HG02852 (cell line): ENCODE data around the gene ANO9.

Source experiments
- ATAC-seq: cut with Tn5 transposase; IDR thresholded peaks from one replicate; pipeline ENCODE4 v1.9.1; 2021; ENCODE audit warnings: mild to moderate bottlenecking, moderate library complexity; ENCODE audit not compliant: unreplicated experiment

ANO9 gene

DNA sequence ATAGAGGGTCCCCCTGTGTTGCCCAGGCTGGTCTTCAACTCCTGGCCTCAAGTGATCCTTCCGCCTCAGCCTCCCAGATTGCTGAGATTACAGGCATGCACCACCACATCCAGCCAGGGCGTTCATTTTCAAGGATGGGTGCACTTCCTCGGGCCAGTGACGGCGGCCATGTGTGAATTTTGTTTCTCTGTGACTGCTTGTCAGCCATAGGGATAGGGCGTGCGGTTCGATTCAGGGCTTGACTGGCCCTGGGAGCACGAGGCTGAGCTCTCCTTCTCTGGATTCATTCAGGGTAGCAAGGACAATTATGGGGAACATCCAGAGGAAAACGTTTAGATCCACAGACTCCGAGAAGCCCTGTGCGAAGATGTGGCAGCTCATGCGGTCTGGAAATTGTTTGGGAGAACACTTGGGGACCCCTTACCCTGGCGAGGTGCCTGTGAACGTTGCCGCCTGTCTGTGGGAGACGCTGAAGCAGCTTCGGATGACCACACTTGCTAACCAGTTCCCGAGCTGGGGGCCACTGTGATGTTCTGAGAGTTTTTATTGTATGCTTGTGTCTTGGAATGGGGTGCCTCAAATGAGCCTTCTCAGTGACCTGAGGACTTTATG, 11.2 kb upstream of the ANO9 start:
- no peak for ATAC-seq

DNA sequence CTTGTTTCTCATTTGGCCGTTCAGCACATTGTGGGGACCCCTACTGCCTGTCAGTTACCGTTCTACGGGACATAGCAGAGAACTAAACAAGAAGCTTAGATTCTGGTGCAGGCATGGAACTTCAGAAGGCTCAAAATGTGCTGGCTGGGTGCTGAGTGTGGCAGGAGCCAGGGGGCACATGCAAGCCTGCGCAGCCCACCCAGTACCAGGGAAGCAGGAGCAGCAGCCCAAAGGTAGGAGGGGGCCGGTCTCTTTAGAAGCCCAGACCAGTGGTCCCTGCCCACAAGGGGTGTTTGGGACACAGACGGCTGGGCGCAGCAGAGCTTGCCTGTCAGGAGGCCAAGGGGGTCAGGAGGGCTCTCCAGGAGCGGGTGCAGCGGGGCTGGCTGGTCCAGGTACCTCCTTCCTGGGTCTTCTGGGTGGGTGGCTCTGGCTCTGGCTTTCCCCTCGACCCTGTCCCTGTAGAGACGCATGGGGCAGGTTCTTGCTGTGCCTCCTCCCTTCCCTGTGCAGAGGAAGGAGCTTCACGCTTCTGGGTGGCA, 10.5 kb upstream of the ANO9 start:
- ATAC-seq: no peak

DNA sequence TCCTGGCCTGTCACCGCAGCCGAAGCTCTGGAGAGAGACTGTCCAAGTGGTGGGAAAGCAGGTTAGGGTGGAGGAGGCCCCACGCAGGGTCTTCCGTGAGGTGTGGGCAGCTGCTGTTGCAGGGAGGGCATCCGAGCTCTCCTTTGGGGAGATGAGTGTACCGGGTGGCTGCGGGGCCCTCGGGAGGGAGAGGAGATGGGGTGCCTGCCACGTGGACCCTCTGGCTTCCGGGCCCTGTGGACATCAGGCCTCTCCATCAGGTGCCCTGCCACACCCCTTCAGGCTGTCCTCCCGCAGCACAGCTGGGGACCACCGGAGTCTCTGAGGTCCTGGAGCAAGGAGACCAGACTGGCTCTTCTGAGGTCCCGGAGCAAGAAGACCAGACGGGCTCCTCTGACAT, 9.9 kb upstream of the ANO9 start:
- ATAC-seq: no peak

DNA sequence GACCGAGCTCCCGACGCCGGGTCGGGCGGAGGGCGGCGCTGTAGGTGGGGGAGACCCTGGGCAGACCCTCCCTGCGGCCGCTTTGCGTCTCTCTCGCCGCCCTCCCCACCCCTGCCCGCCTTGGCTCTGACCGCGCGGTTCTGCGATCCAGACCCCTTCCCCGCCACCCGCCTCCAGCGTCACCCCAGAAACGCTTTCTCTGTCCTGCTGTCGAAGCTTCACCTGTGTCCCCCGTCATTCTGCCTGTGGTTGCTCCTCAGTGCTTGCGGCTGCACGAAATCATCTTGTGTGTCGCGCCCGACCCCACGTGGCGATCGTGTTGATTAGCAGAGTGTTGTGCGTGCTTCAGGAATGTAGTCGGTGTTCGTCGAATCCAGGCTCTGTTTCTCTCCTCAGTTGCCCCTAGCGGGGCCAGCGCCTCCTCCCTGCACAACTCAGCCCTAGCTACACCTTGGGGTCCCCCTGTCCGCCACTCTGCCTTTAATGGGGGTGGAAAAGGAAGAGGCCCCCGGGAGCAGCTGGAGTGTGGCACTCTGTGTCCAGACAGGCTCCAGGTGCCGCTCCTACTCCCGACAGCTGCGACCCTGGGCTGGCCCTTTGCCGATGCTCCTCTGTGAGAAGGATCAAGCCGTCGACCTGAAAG, 9.1 kb upstream of the ANO9 start:
- ATAC-seq: peak; percentile 4

DNA sequence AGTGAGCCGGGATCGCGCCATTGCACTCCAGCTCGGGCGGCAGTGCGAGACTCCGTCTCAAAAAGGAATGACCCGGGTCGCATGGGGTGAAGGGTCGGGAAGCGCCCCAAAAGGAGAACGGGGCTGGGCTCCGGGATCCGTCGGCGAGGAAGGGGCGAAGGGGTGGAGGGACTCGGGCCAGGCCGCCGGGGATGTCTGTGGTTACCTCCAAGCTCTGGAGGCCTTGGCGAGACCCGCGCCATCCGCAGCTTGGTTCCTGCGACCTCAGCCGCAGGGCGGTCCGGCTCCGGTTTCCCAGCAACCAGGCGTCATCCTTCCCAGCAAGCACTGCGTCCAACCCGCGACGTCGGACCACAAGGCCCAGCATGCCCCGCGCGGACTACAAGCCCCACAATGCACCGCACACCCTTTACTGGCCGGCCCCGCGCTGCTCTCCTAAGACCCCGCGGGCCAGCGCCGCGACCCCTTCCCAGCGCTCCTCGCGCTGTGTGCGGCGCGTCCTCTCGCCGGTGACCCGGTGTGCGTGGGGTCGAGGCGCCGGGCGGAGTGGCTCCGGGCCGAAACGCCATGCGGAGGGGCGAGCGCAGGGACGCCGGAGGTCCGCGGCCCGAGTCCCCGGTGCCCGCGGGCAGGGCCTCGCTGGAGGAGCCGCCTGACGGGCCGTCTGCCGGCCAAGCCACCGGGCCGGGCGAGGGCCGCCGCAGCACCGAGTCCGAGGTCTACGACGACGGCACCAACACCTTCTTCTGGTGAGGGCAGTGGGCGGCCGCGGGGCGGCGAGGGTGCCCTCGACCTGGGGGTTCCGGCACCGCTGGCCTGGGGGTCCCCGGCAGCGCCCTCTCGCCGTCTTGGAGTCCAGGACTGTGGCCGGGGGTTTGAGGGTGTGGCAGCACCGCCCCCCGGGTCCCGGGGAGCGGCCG, 8.3 kb upstream of the ANO9 start, which contains the start of gene PTDSS2:
TSS of gene PTDSS2 (plus strand) at position 391 of the 920 bp plus-strand sequence. CDS start at position 568, 177 bp downstream.
- peak; percentile 81 for ATAC-seq

DNA sequence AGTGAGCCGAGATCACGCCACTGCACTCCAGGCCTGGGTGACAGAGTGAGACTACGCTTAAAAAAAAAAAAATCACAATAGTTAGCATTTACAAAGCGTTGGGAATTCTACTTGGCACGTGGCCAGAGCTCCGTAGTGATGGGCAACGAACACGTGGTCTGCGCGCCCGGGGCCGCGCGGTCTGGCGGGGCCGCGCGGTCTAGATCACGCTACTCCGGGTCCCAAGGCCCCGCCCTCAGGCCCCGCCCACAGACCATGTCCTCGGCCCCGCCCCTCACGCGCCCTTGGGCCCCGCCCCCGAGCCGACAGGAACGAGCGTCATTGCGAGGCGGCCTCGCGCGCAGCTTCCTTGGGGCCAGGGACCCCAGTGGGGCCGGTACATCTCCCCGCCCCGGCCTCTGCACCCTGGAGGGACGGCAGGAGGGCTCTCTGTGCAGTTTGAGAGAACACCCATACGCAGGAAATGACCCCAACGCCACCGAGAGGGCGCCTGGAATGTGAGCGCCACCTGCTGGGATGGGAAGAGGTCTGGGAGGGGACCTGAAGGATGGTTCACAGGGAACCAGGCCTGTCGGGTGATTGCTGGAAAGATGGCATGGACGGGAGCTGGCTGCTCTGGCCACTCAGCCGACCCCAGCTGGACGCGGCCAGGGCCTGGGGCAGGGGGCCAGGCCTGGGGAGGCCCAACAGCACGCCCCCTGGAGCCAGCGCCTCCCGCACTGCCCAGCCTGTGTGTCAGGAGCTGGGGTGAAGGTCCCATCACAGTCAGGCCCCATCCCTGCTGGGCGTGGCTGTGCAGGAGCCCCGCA, 6.3 kb upstream of the ANO9 start:
- peak; percentile 39 for ATAC-seq

DNA sequence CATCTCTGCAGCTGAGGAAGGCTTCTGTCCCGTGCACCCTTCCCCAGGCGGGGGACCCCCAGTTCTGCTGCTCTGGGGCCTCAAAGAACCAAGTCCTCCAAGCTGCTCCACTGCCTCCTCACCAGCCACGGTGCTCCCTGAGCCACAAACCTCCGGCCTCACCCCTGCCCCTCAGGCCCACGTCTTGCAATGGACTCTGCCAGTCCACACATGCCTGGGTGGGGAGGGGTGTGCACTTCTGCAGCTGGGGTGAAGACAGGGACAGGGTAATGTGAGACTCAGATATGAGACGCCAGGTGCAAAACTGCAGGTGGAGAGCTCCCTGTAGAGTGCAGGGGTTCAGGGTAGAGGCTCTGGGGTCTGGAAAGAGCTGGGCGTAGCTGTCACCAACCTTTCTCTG, 5.1 kb upstream of the ANO9 start:
- no peak for ATAC-seq

DNA sequence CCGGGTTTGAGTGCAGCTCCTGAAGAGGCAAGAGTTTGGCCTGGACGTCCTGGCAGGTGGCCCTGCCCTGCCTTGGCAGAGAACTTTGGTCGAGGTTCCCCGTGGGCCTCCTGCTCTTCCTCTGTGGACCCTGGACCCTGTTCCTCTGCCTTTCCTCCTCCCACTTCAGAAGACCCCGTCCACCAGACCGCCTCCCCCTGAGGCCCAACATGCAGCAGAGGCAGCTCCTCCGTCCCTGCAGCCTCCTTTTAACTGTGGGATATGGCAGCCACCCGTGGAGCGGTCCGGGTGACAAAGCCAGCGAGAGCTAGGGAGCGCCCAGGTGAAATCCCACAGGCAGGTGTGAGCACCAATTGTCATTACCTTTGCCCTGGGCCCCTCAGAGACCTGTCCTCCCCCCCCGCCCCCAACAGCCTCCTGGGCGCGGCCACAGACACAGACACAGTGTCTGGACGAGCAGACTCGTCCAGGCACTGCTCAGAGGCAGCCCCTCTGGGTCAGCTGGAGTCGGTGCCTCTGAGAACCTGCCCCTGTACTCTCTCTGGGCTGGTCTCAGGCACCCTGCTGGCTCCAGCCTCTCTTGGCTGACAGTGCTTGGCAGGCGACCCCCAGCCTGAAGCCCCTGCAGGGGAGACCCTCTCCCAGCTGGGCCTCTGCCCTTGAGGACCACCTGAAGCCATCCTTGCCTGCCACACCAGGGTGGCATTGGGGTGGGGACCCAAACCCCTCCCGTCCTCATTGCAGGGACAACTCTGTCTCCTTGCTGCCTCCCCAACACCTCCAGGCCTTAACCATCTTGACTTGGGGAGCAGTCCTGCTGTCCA, 4.2 kb upstream of the ANO9 start:
- ATAC-seq: no peak

DNA sequence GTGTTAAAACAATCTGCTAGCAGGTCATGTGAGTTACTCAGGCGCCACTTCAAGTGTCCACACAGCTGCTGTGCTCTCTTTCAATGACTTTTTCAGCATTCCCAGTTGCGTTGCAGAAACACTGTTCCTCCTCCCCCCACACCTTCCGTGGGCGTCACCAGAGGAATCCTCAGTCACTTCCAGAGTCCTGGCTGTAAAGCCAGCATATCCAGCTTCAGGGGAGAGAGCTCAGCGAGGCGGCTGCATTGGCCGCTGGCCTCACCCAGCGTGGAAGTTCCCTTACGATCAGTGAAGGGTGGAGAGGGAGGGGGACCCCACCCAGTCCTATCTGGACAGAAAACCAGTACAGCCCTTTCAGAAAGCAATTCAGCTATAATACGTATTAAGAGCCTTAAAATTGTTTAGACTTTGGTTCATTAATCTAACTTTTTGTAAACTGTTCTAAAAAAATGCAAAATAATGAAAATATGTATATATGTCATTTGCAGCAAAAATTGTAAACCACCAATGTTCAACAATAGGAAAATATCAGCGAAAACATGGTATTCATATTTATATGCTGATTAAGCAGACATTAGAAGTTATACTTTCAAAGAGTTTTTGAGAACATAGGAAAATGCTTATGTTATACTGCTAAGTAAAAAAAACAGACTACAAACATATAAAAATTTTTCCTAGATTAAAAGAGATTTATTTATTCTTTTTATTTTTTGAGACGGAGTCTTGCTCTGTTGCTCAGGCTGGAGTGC, 2.8 kb upstream of the ANO9 start:
- no peak for ATAC-seq

DNA sequence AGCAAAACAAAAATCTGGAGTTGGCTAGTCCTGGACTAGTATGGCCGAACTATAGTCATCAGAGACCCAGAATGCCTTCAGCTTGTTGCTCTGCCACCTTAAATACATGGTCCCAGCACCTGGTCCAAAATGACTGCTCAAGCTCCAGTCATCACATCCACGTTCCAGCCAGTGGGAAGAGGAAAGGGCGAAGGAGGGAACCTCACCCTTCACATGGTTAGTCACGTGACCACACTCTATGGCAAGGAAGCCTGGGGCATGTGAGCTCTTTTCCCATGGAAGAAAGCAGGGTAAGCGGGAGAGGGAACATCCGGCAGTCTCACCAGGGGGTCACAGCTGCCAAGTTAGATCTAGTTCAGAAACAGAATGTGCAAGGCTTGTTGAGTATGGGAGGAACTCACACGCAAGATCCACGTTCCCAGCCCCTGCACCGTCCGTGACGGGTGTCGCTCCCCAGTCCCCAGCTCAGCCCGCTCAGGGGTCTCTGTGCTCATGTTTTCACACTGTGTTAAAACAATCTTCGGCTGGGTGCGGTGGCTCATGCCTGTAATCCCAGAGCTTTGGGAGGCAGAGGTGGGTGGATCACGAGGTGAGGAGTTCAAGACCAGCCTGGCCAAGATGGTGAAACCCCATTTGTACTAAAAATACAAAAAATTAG, 1.9 kb upstream of the ANO9 start:
- ATAC-seq: no peak

DNA sequence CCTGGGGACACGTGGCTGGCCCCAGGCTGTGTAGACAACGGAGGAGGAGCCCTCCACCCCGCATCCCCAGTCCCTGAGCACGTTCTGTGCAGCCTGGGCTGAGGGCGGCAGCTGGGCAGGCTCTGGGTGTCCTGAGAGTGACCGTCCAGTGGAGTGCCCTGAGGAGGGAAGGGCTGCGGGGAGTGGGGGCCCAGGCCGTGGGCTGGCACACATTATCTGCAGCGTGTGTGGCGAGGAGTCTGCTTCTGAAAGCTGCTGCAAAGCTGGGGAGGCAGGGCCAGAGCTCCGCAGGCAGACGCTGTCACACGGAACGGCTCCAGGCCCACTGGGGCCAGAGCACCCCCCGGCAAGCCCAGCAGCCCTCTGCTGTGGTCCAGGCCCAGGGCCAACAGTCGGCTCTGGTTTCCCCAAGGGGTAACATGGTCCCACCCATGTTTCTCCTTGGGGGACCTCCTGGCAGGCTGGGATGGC, 835 bp upstream of the ANO9 start:
- ATAC-seq: no peak

DNA sequence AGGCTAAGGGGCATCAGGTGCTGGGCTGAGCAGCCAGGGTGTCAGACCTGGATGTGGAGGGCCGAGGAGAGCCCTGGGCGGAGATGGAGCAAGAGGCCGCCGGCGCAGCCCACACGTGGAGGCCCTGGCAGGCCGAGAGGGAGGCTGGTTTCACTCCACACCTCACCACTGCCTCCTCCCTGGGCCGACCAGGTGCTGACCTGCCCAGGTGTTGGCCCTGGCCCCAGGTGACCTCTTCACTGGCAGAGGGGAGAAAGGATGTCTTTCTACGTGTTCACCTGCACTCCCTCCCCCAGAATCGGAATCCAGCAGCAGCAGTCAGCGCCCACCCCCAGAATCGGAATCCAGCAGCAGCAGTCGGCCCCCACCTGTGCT, 781 bp downstream of the ANO9 start:
- no peak for ATAC-seq

DNA sequence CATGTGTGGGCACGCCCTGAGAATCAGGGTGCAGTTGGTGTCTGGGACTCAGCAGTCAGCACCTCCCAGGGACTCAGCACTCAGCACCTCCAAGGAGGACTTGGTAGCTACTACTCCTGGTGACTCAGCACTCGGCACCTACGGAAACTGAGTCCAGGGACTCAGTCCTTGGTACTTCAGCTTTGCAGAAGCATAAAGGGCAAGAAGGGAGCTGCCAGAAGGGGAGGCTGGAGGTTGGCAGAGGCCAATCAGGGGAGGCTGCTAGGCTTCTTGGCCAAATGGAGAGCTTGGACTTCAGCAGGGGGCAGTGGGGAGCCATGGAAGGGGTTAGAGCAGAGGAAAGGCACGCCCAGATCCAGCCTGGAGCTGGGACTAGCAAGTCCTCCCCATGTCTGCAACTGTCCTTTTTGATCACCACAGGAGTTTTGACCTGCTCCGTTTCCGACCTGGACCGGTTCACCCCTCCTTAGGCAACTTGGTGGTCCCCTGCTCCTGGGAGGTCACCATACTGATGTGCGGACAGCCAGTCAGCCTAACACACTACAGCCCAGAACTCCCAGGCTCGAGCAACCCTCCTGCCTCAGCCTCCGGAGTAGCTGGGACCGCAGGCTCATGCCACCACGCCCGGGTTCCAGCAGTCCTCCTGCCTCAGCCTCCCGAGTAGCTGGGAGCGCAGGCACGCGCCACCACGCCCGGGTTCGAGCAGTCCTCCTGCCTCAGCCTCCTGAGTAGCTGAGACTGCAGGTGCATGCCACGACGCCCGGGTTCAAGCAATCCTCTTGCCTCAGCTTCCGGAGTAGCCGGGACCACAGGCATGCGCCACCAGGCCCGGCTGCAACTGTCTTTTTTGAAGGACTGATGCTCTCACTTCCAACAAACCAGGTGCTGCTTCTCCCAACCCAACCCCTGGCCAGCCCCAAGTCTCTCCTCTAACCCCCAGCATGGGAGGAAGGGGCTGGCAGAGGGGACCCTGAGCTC, 1.5 kb downstream of the ANO9 start:
- no peak for ATAC-seq

DNA sequence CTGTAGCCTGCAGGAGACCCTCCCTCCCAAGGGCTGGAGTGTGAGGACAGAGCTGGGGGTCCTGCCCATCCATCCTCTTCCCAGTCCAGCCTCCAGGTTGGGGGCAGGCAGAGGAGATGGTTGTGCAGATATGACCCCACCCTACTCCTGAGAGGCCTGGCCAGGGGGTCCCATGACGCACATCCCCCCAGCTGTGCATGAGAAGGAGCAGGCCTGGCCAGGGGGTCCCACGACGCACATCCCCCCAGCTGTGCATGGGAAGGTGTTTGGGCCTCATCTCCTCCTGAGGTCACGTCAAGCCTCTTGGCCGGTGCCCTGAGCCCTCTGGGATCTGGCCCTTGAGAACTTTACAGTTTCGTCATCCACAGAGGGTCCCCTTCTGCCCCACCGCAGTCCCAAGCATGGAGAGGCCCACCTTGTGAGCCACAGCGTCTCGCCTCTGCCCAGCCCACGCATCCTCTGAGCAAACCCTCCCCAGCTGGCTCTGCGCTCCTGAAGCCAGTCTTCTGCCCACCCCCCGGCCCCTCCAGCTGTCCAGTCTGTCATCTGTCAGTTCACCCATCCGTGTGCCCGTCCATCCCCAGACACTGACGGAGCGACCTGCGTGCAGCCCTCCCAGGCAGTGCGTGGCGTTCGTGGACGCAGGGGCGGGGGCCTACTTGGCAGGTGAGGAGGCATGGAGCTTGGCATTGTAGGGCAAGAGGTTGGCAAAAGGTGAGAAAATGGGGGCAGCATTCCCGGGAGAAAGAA, 2.3 kb downstream of the ANO9 start:
- no peak for ATAC-seq

DNA sequence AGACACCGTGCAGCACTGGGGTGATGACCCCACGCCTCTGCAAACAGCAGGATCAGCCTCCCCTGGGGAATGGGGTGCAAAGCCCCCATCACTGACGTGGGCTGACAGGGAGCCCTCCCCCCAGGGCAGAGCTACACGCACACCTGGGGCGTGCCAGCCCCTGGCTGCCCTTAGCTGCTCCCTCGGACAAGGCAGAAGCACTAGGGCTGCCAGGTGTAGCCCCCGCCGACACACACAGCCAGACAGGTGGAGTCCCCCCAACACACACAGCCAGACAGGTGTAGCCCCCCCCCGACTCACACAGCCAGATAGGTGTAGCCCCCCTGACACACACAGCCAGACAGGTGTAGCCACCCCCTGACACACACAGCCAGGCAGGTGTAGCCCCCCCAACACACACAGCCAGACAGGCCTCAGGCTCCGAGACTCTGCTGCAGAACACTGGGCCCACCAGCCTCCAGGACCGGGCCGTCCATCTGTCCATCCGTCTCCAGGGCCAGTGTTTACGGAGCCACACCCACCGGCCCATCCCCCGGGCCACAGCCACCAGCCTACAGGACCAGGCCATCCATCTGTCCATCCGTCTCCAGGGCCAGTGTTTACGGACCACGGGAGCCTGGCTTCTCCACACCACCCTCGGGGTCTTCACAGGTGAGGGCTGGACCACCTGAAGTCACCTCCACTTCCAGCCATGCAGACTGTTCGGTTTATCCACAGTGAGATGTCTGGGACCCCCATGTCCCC, 3.5 kb downstream of the ANO9 start:
- no peak for ATAC-seq
